ENCODE data around the gene KIF21B.

DNA sequence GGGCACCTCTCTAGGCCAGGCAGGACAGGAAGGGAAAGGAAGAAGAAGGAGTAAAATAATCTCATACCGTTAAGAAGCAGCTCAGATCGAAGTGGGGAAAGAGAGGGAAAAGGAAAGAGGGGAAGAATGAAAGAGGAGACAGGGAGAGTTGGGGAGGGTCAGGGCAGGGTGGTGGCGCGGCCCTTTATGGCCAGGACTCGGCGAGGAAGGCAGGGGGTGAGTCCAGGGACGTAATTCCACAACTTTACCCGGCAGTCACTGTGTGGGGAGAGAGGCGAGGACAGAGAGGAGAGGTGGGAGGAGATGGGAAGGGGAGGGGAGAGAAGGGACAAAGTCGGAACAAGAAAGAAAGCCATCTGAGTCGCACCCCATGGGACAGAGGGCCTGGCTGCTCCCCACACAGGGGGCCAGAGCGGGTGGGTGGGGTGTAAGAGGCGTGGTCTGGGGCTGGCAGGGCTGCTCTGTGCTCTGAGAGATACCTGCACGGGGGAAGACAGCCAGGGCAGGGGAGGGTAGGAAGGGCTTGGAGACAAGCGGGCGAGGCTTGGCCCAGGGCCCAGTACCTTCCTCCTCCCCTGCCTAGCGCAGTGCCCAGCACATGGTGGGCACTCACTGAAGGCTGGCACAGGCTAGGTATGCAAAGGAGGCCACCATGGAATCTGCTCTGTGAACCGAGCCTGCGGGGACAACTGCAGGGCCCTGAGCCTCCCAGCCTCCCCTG, 49.4 kb downstream of the KIF21B start:
- TF ChIP-seq EZH2 (IDR thresholded peaks at IDR 0.05; ENCODE audit: insufficient read depth, poor library complexity, severe bottlenecking): no peak
- no peak for TF ChIP-seq EZH2phosphoT487 (IDR thresholded peaks at IDR 0.05; ENCODE audit: insufficient read depth, low read depth)

All from GM23248 (cell line).